GM23338 (cell line): ENCODE results near the gene NSD1. TPM values are rescaled to one million over a fixed set of nuclear protein-coding genes. Genes with fewer than 3 reads are reported as not detected.

Experiments used
- ATAC-seq: fragments of 200-7000 bp; cut with Tn5 transposase; 3 replicates; pipeline ENCODE4 v1.9.1; 2020
- DNase-seq: peaks from one replicate; pipeline ENCODE4 v3.0.0-alpha.2; 2015; ENCODE audit warnings: low spot score
- H2AFZ ChIP-seq: fragments of 200-600 bp; sonication (generic); 2 replicates; pipeline ENCODE4 v1.8.0; 2016; ENCODE audit warnings: antibody characterized with exemption, mild to moderate bottlenecking, moderate library complexity
- H3F3A ChIP-seq: fragments of 200-600 bp; sonication (generic); replicated peaks from 2 replicates; pipeline ENCODE4 v1.8.0; 2017; ENCODE audit warnings: antibody characterized with exemption, mixed run types, low read depth
- H3K27ac ChIP-seq: fragments of 200-600 bp; sonication (generic); 2 replicates; pipeline ENCODE4 v1.6.1; 2016; ENCODE audit warnings: low read depth
- H3K27me3 ChIP-seq: fragments of 200-600 bp; sonication (generic); 2 replicates; pipeline ENCODE4 v1.8.0; 2016; ENCODE audit warnings: mild to moderate bottlenecking, mixed run types, moderate library complexity; ENCODE audit not compliant: insufficient read depth
- H3K36me3 ChIP-seq: fragments of 200-600 bp; sonication (generic); 2 replicates; pipeline ENCODE4 v1.8.0; 2016; ENCODE audit warnings: mild to moderate bottlenecking; ENCODE audit not compliant: insufficient read depth
- H3K4me1 ChIP-seq: fragments of 200-600 bp; sonication (generic); 2 replicates; pipeline ENCODE4 v1.8.0; 2016; ENCODE audit warnings: mild to moderate bottlenecking, moderate library complexity; ENCODE audit not compliant: insufficient read depth
- H3K4me2 ChIP-seq: fragments of 200-600 bp; sonication (generic); 2 replicates; pipeline ENCODE4 v1.7.1; 2017; ENCODE audit warnings: mixed run types
- H3K4me3 ChIP-seq: fragments of 200-600 bp; sonication (generic); 2 replicates; pipeline ENCODE4 v1.6.1; 2016; ENCODE audit warnings: mixed run types
- H3K79me2 ChIP-seq: fragments of 200-600 bp; sonication (generic); replicated peaks from 2 replicates; pipeline ENCODE4 v1.8.0; 2017; ENCODE audit warnings: mild to moderate bottlenecking; ENCODE audit not compliant: insufficient read depth
- H3K9me2 ChIP-seq: fragments of 200-600 bp; sonication (generic); 2 replicates; pipeline ENCODE4 v1.8.0; 2017; ENCODE audit not compliant: insufficient read depth
- H4K20me1 ChIP-seq: fragments of 200-600 bp; sonication (generic); replicated peaks from 2 replicates; pipeline ENCODE4 v1.8.0; 2017; ENCODE audit warnings: mild to moderate bottlenecking; ENCODE audit not compliant: insufficient read depth
- H3K27ac Mint-ChIP-seq: 2 replicates; pipeline ENCODE4 v1.8.0; 2020; ENCODE audit warnings: inconsistent platforms, mild to moderate bottlenecking, moderate library complexity, mixed read lengths
- H3K27me3 Mint-ChIP-seq: 3 replicates; pipeline ENCODE4 v1.8.0; 2022; ENCODE audit warnings: low read depth, mild to moderate bottlenecking, moderate library complexity, mixed read lengths, inconsistent platforms; ENCODE audit not compliant: insufficient read depth, poor library complexity
- H3K36me3 Mint-ChIP-seq: 3 replicates; pipeline ENCODE4 v1.8.0; 2021; ENCODE audit warnings: low read depth, mild to moderate bottlenecking, inconsistent platforms, moderate library complexity, mixed read lengths
- H3K4me1 Mint-ChIP-seq: 3 replicates; pipeline ENCODE4 v1.8.0; 2020; ENCODE audit warnings: mild to moderate bottlenecking, inconsistent platforms, mixed read lengths
- H3K4me3 Mint-ChIP-seq: 3 replicates; pipeline ENCODE4 v1.8.0; 2021; ENCODE audit warnings: moderate library complexity, mild to moderate bottlenecking, inconsistent platforms, mixed read lengths
- H3K9me3 Mint-ChIP-seq: 3 replicates; pipeline ENCODE4 v1.8.0; 2020; ENCODE audit warnings: moderate library complexity, mild to moderate bottlenecking, inconsistent platforms, mixed read lengths
- CREB1 ChIP-seq: fragments of 250-450 bp; sonication (Bioruptor Pico); IDR thresholded peaks from 2 replicates; pipeline ENCODE4 v1.5.0; 2020; ENCODE audit warnings: low read depth, mild to moderate bottlenecking, moderate library complexity
- EZH2 ChIP-seq: fragments of 200-600 bp; sonication (generic); IDR thresholded peaks from one replicate; pipeline ENCODE4 v1.8.0; 2017; ENCODE audit warnings: antibody characterized with exemption, mild to moderate bottlenecking, low read depth; ENCODE audit not compliant: unreplicated experiment
- EZH2phosphoT487 ChIP-seq: fragments of 200-600 bp; sonication (generic); IDR thresholded peaks from one replicate; pipeline ENCODE4 v1.8.1; 2018; ENCODE audit warnings: antibody characterized with exemption; ENCODE audit not compliant: unreplicated experiment
- JUNB ChIP-seq: IDR thresholded peaks from one replicate; pipeline ENCODE4 v1.6.1; 2016; ENCODE audit warnings: antibody characterized with exemption; ENCODE audit not compliant: unreplicated experiment
- NANOG ChIP-seq: IDR thresholded peaks from 2 replicates; pipeline ENCODE4 v1.6.1; 2016; ENCODE audit warnings: antibody characterized with exemption, borderline replicate concordance
- POLR2AphosphoS5 ChIP-seq: IDR thresholded peaks from 2 replicates; pipeline ENCODE4 v1.6.1; 2016; ENCODE audit warnings: antibody characterized with exemption, low read depth
- REST ChIP-seq: IDR thresholded peaks from one replicate; pipeline ENCODE4 v1.6.1; 2018; ENCODE audit warnings: antibody characterized with exemption; ENCODE audit not compliant: unreplicated experiment
- STAT1 ChIP-seq: IDR thresholded peaks from one replicate; pipeline ENCODE4 v1.6.1; 2016; ENCODE audit warnings: antibody characterized with exemption; ENCODE audit not compliant: unreplicated experiment
- ZNF331 ChIP-seq: fragments of 250-450 bp; sonication (Bioruptor Pico); IDR thresholded peaks from 2 replicates; pipeline ENCODE4 v1.5.0; 2020; ENCODE audit warnings: low read depth, mild to moderate bottlenecking, moderate library complexity
- polyA plus RNA-seq: library from polyadenylated mRNA; unstranded; fragments of >200 nt; fragmentation: Nextera tagmentation; extraction: Ambion mirVana; gene quantifications from 2 replicates; pipeline ENCODE4 v1.2.1, GENCODE V29; 2016
- total RNA-seq: library from RNA; depleted of rRNA; stranded (reverse); fragments of >200 nt; shearing (Covaris generic); gene quantifications from 2 replicates; pipeline ENCODE4 v1.2.3, GENCODE V29; 2014
- TF ChIP-seq, protein P1 (sequence below), 2 experiments: fragments of 200-600 bp in 1 of 2; sonication (generic) in 1 of 2; conservative IDR thresholded peaks; 2 replicates each; pipeline versions ENCODE4 v1.5.1 to v1.6.1; 2016 to 2017; ENCODE audit warnings: antibody characterized with exemption in 2 of 2, low read depth in 2 of 2, mild to moderate bottlenecking in 2 of 2, moderate library complexity in 1 of 2

NSD1 gene
- total and polyA plus RNA-seq, 2 experiments from 2014 or later: 96.4 to 106 TPM

GRCh38 chr5:177228751-177229150 is 95.2 kb downstream of the NSD1 start:
- no peak overlapping the region for H3K4me3 ChIP-seq
- H4K20me1 ChIP-seq: peaks cover 58% of the 10 kb centered on the region
- no peak for DNase-seq
- peaks cover 25% of the 10 kb centered on the region; the same call in 2 of the 3 replicates for H3K36me3 Mint-ChIP-seq
- no peak overlapping the region for H3K4me2 ChIP-seq
- peaks cover 7% of the 10 kb centered on the region for H3K36me3 ChIP-seq
- H3K27me3 Mint-ChIP-seq: peaks cover 3% of the 10 kb centered on the region
- ATAC-seq: peak; percentile 25; the same call in 1 of the 3 replicates
- no peaks in the 10 kb centered on the region for H3K27me3 ChIP-seq
- peaks cover 4% of the 10 kb centered on the region; the same call in 2 of the 3 replicates for H3K4me1 Mint-ChIP-seq
- no peak overlapping the region for H3K27ac ChIP-seq
- no peak overlapping the region for H3K27ac Mint-ChIP-seq
- H3K79me2 ChIP-seq: peaks cover 98% of the 10 kb centered on the region
- H3F3A ChIP-seq: no peaks in the 10 kb centered on the region
- TF ChIP-seq, protein P1, sequence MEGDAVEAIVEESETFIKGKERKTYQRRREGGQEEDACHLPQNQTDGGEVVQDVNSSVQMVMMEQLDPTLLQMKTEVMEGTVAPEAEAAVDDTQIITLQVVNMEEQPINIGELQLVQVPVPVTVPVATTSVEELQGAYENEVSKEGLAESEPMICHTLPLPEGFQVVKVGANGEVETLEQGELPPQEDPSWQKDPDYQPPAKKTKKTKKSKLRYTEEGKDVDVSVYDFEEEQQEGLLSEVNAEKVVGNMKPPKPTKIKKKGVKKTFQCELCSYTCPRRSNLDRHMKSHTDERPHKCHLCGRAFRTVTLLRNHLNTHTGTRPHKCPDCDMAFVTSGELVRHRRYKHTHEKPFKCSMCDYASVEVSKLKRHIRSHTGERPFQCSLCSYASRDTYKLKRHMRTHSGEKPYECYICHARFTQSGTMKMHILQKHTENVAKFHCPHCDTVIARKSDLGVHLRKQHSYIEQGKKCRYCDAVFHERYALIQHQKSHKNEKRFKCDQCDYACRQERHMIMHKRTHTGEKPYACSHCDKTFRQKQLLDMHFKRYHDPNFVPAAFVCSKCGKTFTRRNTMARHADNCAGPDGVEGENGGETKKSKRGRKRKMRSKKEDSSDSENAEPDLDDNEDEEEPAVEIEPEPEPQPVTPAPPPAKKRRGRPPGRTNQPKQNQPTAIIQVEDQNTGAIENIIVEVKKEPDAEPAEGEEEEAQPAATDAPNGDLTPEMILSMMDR (conservative IDR thresholded peaks at IDR 0.05; ENCODE audit: low read depth in 2 of 2): peak in 1 of 2 experiments; percentile 31; a peak in 2 of 4 replicates
- no peak for TF ChIP-seq POLR2AphosphoS5
- H2AFZ ChIP-seq: no peak overlapping the region
- H3K9me3 Mint-ChIP-seq: no peaks in the 10 kb centered on the region
- no peaks in the 10 kb centered on the region; the same call in 1 of the 2 replicates for H3K4me1 ChIP-seq
- H3K9me2 ChIP-seq: no peaks in the 10 kb centered on the region
- no peak overlapping the region for H3K4me3 Mint-ChIP-seq

GRCh38 chr5:177230660-177231059 is 97.1 kb downstream of the NSD1 start:
- H3K4me1 ChIP-seq: no peaks in the 10 kb centered on the region; the same call in 1 of the 2 replicates
- no peak overlapping the region for H3K4me2 ChIP-seq
- H3K27ac Mint-ChIP-seq: peak overlapping the region; percentile 43
- no peaks in the 10 kb centered on the region for H3F3A ChIP-seq
- H3K79me2 ChIP-seq: peaks cover 94% of the 10 kb centered on the region
- ATAC-seq (no peak), DNase-seq (no peak)
- H3K27ac ChIP-seq: 0 out of 2 replicates have a peak overlapping the region, but pooled peaks have one; percentile 7
- no peaks in the 10 kb centered on the region for H3K9me3 Mint-ChIP-seq
- no peaks in the 10 kb centered on the region for H3K9me2 ChIP-seq
- no peaks in the 10 kb centered on the region for H3K27me3 ChIP-seq
- peaks cover 11% of the 10 kb centered on the region for H3K27me3 Mint-ChIP-seq
- peaks cover 61% of the 10 kb centered on the region for H4K20me1 ChIP-seq
- no peak for TF ChIP-seq STAT1
- TF ChIP-seq EZH2: no peak
- no peak for TF ChIP-seq POLR2AphosphoS5
- TF ChIP-seq, protein P1 (conservative IDR thresholded peaks at IDR 0.05; ENCODE audit: low read depth in 2 of 2): no peak
- TF ChIP-seq ZNF331 (CRISPR knock-in tag): no peak
- TF ChIP-seq EZH2phosphoT487: no peak
- TF ChIP-seq REST: no peak
- TF ChIP-seq NANOG: no peak
- TF ChIP-seq JUNB: no peak
- TF ChIP-seq CREB1 (CRISPR knock-in tag): no peak
- H3K36me3 Mint-ChIP-seq: peaks cover 30% of the 10 kb centered on the region; the same call in 2 of the 3 replicates
- H3K36me3 ChIP-seq: peaks cover 13% of the 10 kb centered on the region
- H3K4me3 ChIP-seq: no peak overlapping the region
- no peak overlapping the region for H2AFZ ChIP-seq
- peaks cover 4% of the 10 kb centered on the region; the same call in 2 of the 3 replicates for H3K4me1 Mint-ChIP-seq
- H3K4me3 Mint-ChIP-seq: no peak overlapping the region
